HG02759 (cell line): Measurements from ENCODE around the gene EOGT.

Source experiments
- ATAC-seq: cut with Tn5 transposase; IDR thresholded peaks from one replicate; pipeline ENCODE4 v1.9.1; 2021; ENCODE audit warnings: mild to moderate bottlenecking, moderate library complexity; ENCODE audit not compliant: unreplicated experiment

Gene EOGT

DNA sequence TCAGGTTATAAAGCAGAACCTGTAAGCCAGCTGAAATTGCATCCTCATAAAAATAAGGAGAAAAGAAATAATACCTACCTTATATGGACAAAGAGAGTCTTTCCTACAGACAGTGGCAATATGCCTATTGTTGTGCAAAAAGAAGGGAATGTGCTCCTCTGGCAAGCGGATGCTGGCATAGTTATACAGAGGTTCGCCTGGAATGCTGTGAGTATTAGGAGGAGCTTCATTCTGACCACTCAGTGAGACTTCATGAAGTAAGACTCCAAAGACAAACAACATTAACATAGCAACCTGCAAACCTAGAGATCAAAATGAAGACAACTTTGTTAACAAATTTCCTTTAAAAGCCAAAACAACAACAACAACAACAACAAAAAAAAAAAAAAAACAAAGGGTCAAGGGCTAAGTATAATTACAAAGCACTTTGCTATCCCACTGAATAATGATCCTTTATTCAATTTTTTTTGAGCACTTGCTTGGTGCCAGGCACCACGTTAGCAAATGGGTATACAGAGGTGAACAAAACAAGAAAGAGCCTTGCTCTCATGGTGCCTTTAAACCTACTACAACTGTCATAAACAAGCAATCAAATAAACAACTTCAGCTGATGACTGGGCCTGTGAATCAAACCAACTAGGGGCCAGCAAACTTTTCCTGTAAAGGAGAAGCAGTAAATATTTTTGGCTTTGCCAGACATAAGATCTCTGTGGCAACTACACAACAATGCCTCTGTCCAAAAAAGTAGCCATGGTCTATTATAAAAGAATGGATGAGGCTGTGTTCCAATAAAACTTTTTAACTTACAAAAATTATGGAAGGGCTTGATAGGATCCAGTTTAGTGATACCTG is 3.7 kb downstream of the EOGT start:
- ATAC-seq, result no peak

- no peak for ATAC-seq
These were observed 4.5 kb downstream of the EOGT start for GRCh38 chr3:69008980-69009379.

- ATAC-seq, result no peak
These were observed 7.5 kb downstream of the EOGT start for GRCh38 chr3:69005791-69006482.

DNA sequence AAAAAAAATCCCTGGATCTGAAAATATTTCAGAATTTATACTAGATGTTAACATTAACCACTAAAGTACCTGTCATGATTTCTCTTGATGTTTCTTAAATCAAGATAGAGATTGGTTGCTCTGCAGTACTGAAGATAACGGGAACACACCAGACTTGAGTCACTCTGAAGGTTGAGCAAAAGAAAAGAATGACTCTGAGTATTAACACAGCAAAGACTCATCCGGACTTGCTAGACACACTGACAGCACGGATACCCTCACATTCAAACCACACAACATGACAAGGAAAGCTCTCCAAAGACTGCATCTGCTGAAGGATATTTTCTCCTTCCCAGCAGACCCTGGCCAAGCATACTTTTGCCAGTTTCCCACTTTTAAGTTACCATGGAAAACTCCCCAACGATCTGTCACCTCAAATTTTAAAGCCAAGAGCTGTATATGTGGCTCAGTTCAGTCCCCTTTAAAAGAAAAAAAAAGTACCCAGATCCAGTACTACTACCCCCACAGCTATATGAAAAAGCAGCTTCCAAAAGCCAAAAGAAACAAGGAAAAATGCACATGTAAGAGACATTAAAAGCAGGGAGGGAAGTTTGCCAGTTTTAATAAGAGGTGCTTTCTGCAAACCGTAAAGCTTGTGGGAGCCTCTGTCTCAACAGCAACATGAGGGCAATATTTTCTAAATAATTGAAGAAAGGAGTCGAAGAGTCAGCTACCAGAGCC is 8.3 kb downstream of the EOGT start:
- no peak for ATAC-seq

GRCh38 chr3:69004138-69004537 is 9.3 kb downstream of the EOGT start:
- no peak for ATAC-seq

GRCh38 chr3:68999605-69000004 is 13.9 kb downstream of the EOGT start:
- ATAC-seq, result no peak

DNA sequence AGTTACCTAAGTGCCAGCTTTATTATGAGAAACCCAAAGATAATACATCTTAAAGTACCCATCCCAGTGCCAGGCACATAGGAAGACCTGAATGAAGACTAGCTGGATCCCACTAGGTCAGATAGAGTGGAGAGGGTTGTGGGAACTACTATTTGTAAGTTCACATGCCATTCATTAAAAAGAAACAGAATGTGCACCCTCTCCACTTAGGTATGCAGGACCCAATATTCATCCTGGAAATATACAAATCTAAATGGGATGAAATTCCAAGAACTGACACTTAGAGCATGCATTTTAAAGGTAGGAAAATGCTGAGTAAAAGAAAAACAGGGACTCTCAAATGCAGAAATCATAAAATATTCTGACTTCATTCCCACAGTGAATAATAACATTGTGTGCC is 14.3 kb downstream of the EOGT start:
- no peak for ATAC-seq

DNA sequence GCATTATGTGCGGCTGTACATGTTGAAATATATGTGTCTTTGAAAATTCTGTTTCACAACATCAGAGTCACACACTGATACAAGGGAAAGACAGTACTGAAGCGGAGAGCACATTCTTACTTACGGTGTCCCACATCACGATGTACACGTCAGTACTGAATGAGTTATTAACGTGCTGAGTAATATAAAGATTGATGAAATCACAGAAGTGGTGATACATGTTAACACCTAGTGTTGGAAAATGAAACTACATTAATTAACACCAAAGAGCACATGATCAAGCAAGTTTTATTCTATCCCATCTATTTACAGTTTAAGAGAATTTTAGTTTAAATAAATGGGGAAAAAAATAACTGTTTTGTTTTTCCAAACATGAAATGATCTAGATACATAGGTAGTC is 15.6 kb downstream of the EOGT start:
- no peak for ATAC-seq

- no peak for ATAC-seq
These were observed 17.0 kb downstream of the EOGT start for GRCh38 chr3:68996356-68996995.

DNA sequence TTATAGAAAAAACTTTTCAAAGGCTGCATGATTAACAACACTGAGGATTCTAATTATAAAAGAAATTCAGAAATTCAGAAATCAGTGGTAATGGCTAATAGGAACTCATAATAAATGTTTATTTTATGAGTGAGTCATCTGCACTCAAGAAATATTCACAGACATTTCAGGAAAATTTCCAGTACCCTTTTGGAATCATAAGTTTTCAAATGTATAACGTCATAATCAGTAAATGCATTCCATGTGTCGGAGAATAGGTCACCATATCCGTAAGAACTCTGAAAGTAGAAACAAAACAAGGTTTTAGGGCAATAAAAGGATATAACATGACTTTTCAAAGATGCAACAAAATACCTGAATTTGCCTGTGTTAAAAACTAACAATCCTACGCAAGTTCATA is 24.7 kb downstream of the EOGT start:
- no peak for ATAC-seq

- no peak for ATAC-seq
These were observed 26.2 kb downstream of the EOGT start for GRCh38 chr3:68987322-68987721.

DNA sequence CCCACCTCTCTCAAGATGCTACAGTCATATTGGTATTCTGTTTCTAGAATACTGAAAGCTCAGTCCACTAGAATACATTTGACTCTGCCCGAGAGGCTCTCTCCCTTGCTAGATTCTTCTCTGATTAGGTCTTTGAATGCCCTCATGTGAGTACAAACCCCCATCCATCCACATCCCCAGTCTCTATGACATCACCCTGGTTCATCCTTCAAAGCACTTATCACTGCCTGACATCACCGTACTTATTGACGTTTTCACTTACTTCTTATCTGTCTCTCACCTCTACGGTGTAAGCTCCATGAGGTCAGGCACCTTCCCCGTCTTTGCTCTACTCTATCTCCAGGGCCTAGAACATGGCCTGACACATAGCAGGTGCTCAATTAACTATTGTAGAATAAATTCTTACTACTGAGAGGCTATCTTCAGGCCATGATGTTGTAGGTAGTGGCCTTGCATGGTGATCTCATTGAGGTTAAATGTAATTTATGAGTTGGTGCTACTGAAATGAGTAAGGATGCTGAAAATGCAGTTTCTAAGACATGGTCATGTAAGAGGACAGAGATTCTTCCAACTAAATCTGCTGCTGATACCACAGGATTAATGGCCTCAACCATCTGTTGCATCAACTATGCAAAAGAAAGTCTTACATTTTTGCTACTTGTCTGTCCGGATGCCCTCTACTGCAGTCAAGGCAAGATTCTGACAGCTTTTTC is 26.8 kb downstream of the EOGT start:
- no peak for ATAC-seq

DNA sequence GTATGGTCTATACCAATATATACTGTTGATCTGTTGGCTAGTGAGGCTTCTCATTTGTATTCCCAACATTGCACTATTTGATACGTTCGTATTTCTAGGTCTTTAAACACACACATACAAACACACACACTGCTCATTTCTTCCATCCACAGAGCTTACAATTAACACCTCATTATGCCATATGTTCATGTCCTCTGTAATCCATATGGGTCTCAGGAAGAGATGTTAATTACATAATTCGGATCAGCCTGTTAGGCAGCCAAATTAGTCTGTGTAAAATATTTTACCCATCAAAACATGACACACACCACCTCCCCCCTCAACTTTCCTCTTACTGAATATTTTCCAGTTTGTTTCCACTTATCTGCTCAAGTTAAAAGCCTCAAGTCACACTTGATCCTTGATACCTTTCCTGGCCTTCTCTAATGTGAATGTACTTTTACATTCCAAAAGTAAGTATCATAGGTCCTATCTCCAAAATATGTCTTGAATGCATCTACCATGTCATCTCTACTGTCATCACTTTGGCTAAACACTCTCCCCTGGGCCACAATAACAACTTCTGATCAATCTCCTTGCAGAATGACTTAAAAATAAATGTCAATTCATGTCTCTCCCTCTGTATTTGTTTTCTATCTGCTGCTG is 28.2 kb downstream of the EOGT start:
- no peak for ATAC-seq

DNA sequence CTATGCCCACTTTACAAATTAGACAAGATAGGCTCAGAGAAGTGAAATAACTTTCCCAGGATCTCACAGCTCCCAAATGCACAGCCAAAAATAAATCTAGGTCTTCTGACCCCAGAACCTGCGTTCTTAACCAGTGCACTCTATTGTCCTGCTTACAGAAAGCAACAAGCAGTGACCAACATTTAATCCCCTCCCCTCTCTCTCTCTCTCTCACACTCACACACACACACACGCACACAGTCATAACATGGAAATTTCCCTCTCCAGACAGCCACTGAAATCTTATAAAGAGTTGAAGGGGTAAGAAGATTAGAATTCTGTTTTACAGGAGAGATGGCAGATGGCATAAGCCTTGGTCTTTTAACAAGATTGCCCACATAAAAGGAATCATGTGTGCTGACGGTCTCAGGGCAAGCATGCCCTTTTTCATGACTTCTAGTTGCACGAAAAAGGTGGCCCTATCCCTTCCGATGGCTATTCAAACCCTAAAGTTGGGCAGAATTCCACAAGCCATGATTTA is 29.4 kb downstream of the EOGT start:
- no peak for ATAC-seq

- no peak for ATAC-seq
These were observed 35.9 kb downstream of the EOGT start for GRCh38 chr3:68977486-68978167.

- ATAC-seq, result no peak
These were observed 38.8 kb downstream of the EOGT start for GRCh38 chr3:68974711-68975110.

GRCh38 chr3:68973639-68974038 is 39.8 kb downstream of the EOGT start:
- ATAC-seq, result no peak

DNA sequence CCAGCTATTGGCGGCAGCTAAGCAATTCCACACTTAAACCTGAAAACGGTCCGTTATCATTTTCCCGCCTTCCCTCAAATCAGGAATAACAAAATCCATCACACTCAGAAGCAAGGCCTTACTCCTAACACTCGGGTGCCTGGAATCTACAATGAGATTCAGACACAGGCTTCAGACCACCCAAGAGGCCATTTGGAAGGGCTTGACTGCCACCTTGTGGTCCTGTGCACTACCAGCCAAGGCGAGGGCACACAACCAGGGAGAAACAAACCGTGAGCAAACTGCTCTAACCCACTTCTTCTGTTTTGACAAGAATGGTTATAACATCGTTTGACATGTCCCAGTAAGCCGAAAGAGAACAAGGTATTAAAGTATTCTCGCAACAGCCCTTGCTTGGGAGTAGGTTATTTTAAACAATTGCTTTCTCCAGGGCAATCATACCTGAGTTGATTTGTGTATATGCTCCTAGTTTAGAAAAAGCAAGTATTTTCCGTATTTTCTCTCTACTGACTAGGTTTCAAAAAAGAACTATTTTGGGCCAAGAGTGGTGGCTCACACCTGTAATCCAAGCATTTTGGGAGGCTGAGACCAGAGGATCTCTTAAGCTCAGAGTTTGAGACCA is 41.0 kb downstream of the EOGT start:
- ATAC-seq, result peak; percentile 88

GRCh38 chr3:68964694-68965093 is 48.8 kb downstream of the EOGT start:
- ATAC-seq, result no peak
